Measurements from ENCODE around the gene USF3. TPM values are rescaled to one million over a fixed set of nuclear protein-coding genes. Genes with fewer than 3 reads are reported as not detected.

Gene USF3
- polyA plus RNA-seq, 1 experiment: 5.7 TPM

- ChIA-PET POLR2A (no interaction called here), CTCF (interaction anchor here (1.5 kb wide), 1 partner anchor 10 kb away, joined by 6 read pairs; no protein-coding TSS in a partner anchor)
- TF ChIP-seq CTCF (IDR thresholded peaks at IDR 0.05; ENCODE audit: insufficient read depth, low read depth, low read length): no peak
- H3K27me3 ChIP-seq (ENCODE audit: control insufficient read depth, insufficient read depth, low read length): peaks cover 4% of the 10 kb centered on the region
- no peak for DNase-seq (ENCODE audit: low read depth)
- H3K36me3 ChIP-seq (ENCODE audit: control insufficient read depth, insufficient read depth, low read length): no peaks in the 10 kb centered on the region
- H3K4me3 ChIP-seq (ENCODE audit: low read depth, low read length): no peak overlapping the region
Observed at GRCh38 chr3:113620091-113620490, 76.4 kb downstream of the USF3 start.

- CTCF ChIA-PET: no interaction called here
Observed at GRCh38 chr3:113617726-113618125, 78.7 kb downstream of the USF3 start.

GRCh38 chr3:113615976-113616375 lies 80.5 kb downstream of the USF3 start:
- TF ChIP-seq CTCF (IDR thresholded peaks at IDR 0.05; ENCODE audit: insufficient read depth, low read depth, low read length): no peak
- ChIA-PET CTCF (interaction anchor here (1.1 kb wide), 1 partner anchor 18 kb away, joined by 3 read pairs; no protein-coding TSS in a partner anchor), POLR2A (no interaction called here)
- no peak for DNase-seq (ENCODE audit: low read depth)
- H3K27me3 ChIP-seq (ENCODE audit: control insufficient read depth, insufficient read depth, low read length): peaks cover 1% of the 10 kb centered on the region
- H3K4me3 ChIP-seq (ENCODE audit: low read depth, low read length): no peak overlapping the region
- no peaks in the 10 kb centered on the region for H3K36me3 ChIP-seq (ENCODE audit: control insufficient read depth, insufficient read depth, low read length)

More at GRCh38 chr3:113617726-113618125, 78.7 kb downstream of the USF3 start:
- no peak overlapping the region for H3K4me3 ChIP-seq (ENCODE audit: low read depth, low read length)
- H3K36me3 ChIP-seq (ENCODE audit: control insufficient read depth, insufficient read depth, low read length): no peaks in the 10 kb centered on the region
- peaks cover 1% of the 10 kb centered on the region for H3K27me3 ChIP-seq (ENCODE audit: control insufficient read depth, insufficient read depth, low read length)
- DNase-seq (ENCODE audit: low read depth): no peak
- POLR2A ChIA-PET: no interaction called here
- no peak for TF ChIP-seq CTCF (IDR thresholded peaks at IDR 0.05; ENCODE audit: insufficient read depth, low read depth, low read length)

GRCh38 chr3:113614402-113614801 lies 82.0 kb downstream of the USF3 start:
- POLR2A ChIA-PET: no interaction called here
- no peaks in the 10 kb centered on the region for H3K36me3 ChIP-seq (ENCODE audit: control insufficient read depth, insufficient read depth, low read length)
- CTCF ChIA-PET: interaction anchor here (0.7 to 1.1 kb wide), 2 partner anchors 9 to 13 kb away, joined by 3 read pairs; no protein-coding TSS in a partner anchor
- DNase-seq (ENCODE audit: low read depth): no peak
- H3K27me3 ChIP-seq (ENCODE audit: control insufficient read depth, insufficient read depth, low read length): peaks cover 1% of the 10 kb centered on the region; the same call in 1 of the 2 replicates
- H3K4me3 ChIP-seq (ENCODE audit: low read depth, low read length): no peak overlapping the region
- TF ChIP-seq CTCF (IDR thresholded peaks at IDR 0.05; ENCODE audit: insufficient read depth, low read depth, low read length): no peak

- peaks cover 7% of the 10 kb centered on the region for H3K27me3 ChIP-seq (ENCODE audit: control insufficient read depth, insufficient read depth, low read length)
- TF ChIP-seq CTCF (IDR thresholded peaks at IDR 0.05; ENCODE audit: insufficient read depth, low read depth, low read length): no peak
- no peak overlapping the region for H3K4me3 ChIP-seq (ENCODE audit: low read depth, low read length)
- no peaks in the 10 kb centered on the region for H3K36me3 ChIP-seq (ENCODE audit: control insufficient read depth, insufficient read depth, low read length)
- CTCF ChIA-PET: no interaction called here
- DNase-seq (ENCODE audit: low read depth): no peak
- POLR2A ChIA-PET: no interaction called here
Observed at GRCh38 chr3:113607219-113607596, 89.2 kb downstream of the USF3 start.

Measured in BJ (cell line).